A549 (cell line): ENCODE results near the gene ZNF100. TPM values are rescaled to one million over a fixed set of nuclear protein-coding genes. Genes with fewer than 3 reads are reported as not detected.
"Not testable (repeated sequence)": the region's sequence is repeated elsewhere in the genome, so short reads cannot be mapped to it uniquely, and the experiment has no call there.

Source experiments
- ATAC-seq, 2 experiments: fragments of 200-7000 bp in 1 of 2; fragments of >200 bp in 1 of 2; cut with Nextera tagmentation in 1 of 2; cut with Tn5 transposase in 1 of 2; 3 replicates each; pipeline versions ENCODE4 v1.8.0 to v1.9.1; 2018 to 2020; ENCODE audit warnings: mild to moderate bottlenecking in 1 of 2, moderate library complexity in 1 of 2
- CTCF ChIA-PET: fragments of 300-600 bp; sonication (Branson Sonifier 250); formaldehyde crosslinking; extraction: SDS; loops from one replicate; lab custom pipeline; 2021; ENCODE audit warnings: antibody characterized with exemption, inconsistent platforms; lab: Yijun Ruan, JAX
- POLR2A ChIA-PET: fragments of 350-600 bp; formaldehyde crosslinking; extraction: SDS; loops from one replicate; lab custom pipeline; 2021; ENCODE audit warnings: antibody characterized with exemption, inconsistent platforms; lab: Yijun Ruan, JAX
- DNase-seq, 2 experiments: peaks; one replicate each; pipeline versions ENCODE4 v3.0.0 to v3.0.0-alpha.2; 2011 to 2016; ENCODE audit warnings: low read depth in 1 of 2, low spot score in 1 of 2
- FAIRE-seq: peaks from 2 replicates; lab custom pipeline; 2011; peaks lifted over from hg19 to GRCh38; lab: Jason Lieb, UNC
- H3K27ac ChIP-seq, 2 experiments: fragments of >200 bp; sonication (Bioruptor Twin); formaldehyde crosslinking; 3 replicates each; pipeline ENCODE4 v1.5.1; 2016 to 2017
- H3K4me1 ChIP-seq: fragments of >200 bp; sonication (Bioruptor Twin); formaldehyde crosslinking; 3 replicates; pipeline ENCODE4 v1.6.1; 2016
- H3K4me2 ChIP-seq: fragments of >200 bp; sonication (Bioruptor Twin); formaldehyde crosslinking; 3 replicates; pipeline ENCODE4 v1.6.1; 2016
- H3K4me3 ChIP-seq: fragments of >200 bp; sonication (Bioruptor Twin); formaldehyde crosslinking; 3 replicates; pipeline ENCODE4 v1.5.1; 2016
- H3K9me3 ChIP-seq: fragments of >200 bp; sonication (Bioruptor Twin); formaldehyde crosslinking; 3 replicates; pipeline ENCODE4 v1.6.1; 2016
- CHD2 ChIP-seq: fragments of 150-350 bp; IDR thresholded peaks from 2 replicates; pipeline ENCODE4 v1.6.1; 2014; ENCODE audit warnings: low read length; ENCODE audit not compliant: partially characterized antibody
- EHMT2 ChIP-seq: fragments of 200-600 bp; sonication (generic); IDR thresholded peaks from 2 replicates; pipeline ENCODE4 v1.6.1; 2016; ENCODE audit warnings: antibody characterized with exemption, low read depth, mild to moderate bottlenecking, moderate library complexity
- FOSL2 ChIP-seq, 2 experiments: fragments of 450-650 bp in 1 of 2; fragments of >200 bp in 1 of 2; sonication (Bioruptor Twin) in 1 of 2; formaldehyde crosslinking; IDR thresholded peaks; 2 replicates each; pipeline versions ENCODE4 v1.5.0 to v1.6.1; 2016 to 2020; ENCODE audit warnings: mild to moderate bottlenecking in 1 of 2, moderate library complexity in 1 of 2
- HEYL ChIP-seq: fragments of 250-450 bp; sonication (Bioruptor Pico); IDR thresholded peaks from 2 replicates; pipeline ENCODE4 v1.8.0; 2021; ENCODE audit warnings: mild to moderate bottlenecking, moderate library complexity
- HOXB13 ChIP-seq: fragments of 250-450 bp; sonication (Bioruptor Pico); IDR thresholded peaks from 2 replicates; pipeline ENCODE4 v1.5.0; 2020; ENCODE audit warnings: low read depth, mild to moderate bottlenecking, moderate library complexity
- JUN ChIP-seq, 2 experiments: fragments of >200 bp; sonication (Bioruptor Twin); formaldehyde crosslinking; IDR thresholded peaks; 2 replicates in 1 of 2; 3 replicates in 1 of 2; pipeline ENCODE4 v1.6.1; 2016 to 2017
- MYC ChIP-seq: IDR thresholded peaks from 2 replicates; pipeline ENCODE4 v1.6.1; 2012; ENCODE audit warnings: mild to moderate bottlenecking, inconsistent platforms, low read length, improper control_type of control experiment, borderline replicate concordance
- NPAS2 ChIP-seq: fragments of 250-450 bp; sonication (Bioruptor Pico); IDR thresholded peaks from 2 replicates; pipeline ENCODE4 v1.8.0; 2022; ENCODE audit warnings: mild to moderate bottlenecking, moderate library complexity, borderline replicate concordance
- PBX3 ChIP-seq: IDR thresholded peaks from 2 replicates; pipeline ENCODE4 v1.6.1; 2012
- POLR2A ChIP-seq: IDR thresholded peaks from 2 replicates; pipeline ENCODE4 v1.6.1; 2012; ENCODE audit warnings: mild to moderate bottlenecking, low read length
- RCOR1 ChIP-seq: fragments of 150-350 bp; IDR thresholded peaks from 2 replicates; pipeline ENCODE4 v1.6.1; 2014; ENCODE audit warnings: antibody characterized with exemption, low read length, low read depth
- SREBF2 ChIP-seq: fragments of 450-650 bp; IDR thresholded peaks from 2 replicates; pipeline ENCODE4 v1.6.1; 2014; ENCODE audit warnings: mild to moderate bottlenecking, moderate library complexity
- TFCP2L1 ChIP-seq: fragments of 250-450 bp; sonication (Bioruptor Pico); IDR thresholded peaks from 2 replicates; pipeline ENCODE4 v1.5.0; 2021; ENCODE audit warnings: mild to moderate bottlenecking
- ZC3H11A ChIP-seq: fragments of 450-650 bp; IDR thresholded peaks from 2 replicates; pipeline ENCODE4 v1.6.1; 2014; ENCODE audit warnings: antibody characterized with exemption, mild to moderate bottlenecking
- WGBS: methylation state at CpG from one replicate; pipeline ENCODE4 v1.1.6; 2017; ENCODE audit errors: missing lambda C conversion rate; 5-methylcytosine and 5-hydroxymethylcytosine counted together
- polyA plus RNA-seq, 4 experiments: library from polyadenylated mRNA; depleted of rRNA in 3 of 4; stranded (reverse); fragments of >200 nt; fragmentation: RNase III in 1 of 4; extraction: RNeasy Plus Mini Kit Qiagen cat#74134 plus additional on column Dnase treatment in 1 of 4; gene quantifications; 2 replicates in 3 of 4; 3 replicates in 1 of 4; pipeline ENCODE4 v1.2.3, GENCODE V29; 2011 to 2017
- small RNA-seq, 6 experiments: library from RNA; depleted of rRNA; stranded (forward); fragments of <200 nt; gene quantifications; one replicate each; pipeline ENCODE3, GENCODE V24; 2012
- TF ChIP-seq, protein P1 (sequence below): fragments of 250-450 bp; sonication (Bioruptor Pico); IDR thresholded peaks from 2 replicates; pipeline ENCODE4 v1.5.0; 2021; ENCODE audit warnings: mild to moderate bottlenecking, moderate library complexity, borderline replicate concordance

The ZNF100 gene
- polyA plus RNA-seq, 2 of the 4 experiments (the other 2 are of a cell fraction), result not detected

DNA sequence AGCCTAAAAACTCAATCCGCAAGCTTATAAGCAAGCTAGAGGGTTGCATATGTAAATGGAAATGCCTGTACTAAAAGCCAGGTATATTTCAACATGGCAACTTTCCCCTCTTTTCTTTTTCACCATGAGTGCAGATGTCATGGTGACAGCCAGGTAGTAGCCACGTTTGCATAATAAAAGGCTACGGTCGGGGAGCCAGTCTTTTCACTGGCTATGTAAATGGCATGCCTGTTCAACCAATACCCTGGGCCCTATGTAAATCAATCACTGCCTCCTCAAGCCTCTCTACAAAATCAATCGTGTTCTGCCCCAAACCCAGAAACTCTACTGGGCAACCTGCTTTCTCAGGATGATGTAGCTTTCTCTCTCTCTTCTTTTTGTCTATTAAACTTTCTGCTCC is 87.4 kb downstream of the ZNF100 start (continued):
- no peak for TF ChIP-seq HEYL (CRISPR knock-in tag)
- no peak for TF ChIP-seq HOXB13
- TF ChIP-seq RCOR1, result no peak
- no peak for TF ChIP-seq MYC

GRCh38 chr19:21677696-21678418 is 89.5 kb downstream of the ZNF100 start:
- Histone ChIP-seq H3K4me2 (no peak overlapping the region), H3K27ac (no peak overlapping the region), H3K4me1 (no peaks in the 10 kb centered on the region), H3K9me3 (no peaks in the 10 kb centered on the region), H3K4me3 (no peak overlapping the region)
- POLR2A ChIA-PET, result no interaction called here
- FAIRE-seq (no peak), DNase-seq (no peak), ATAC-seq (no peak)
- TF ChIP-seq CHD2 (no peak), FOSL2 (IDR thresholded peaks at IDR 0.05) (no peak), FOSL2 (CRISPR knock-in tag; IDR thresholded peaks at IDR 0.05) (no peak), POLR2A (no peak)
- TF ChIP-seq, protein P1, sequence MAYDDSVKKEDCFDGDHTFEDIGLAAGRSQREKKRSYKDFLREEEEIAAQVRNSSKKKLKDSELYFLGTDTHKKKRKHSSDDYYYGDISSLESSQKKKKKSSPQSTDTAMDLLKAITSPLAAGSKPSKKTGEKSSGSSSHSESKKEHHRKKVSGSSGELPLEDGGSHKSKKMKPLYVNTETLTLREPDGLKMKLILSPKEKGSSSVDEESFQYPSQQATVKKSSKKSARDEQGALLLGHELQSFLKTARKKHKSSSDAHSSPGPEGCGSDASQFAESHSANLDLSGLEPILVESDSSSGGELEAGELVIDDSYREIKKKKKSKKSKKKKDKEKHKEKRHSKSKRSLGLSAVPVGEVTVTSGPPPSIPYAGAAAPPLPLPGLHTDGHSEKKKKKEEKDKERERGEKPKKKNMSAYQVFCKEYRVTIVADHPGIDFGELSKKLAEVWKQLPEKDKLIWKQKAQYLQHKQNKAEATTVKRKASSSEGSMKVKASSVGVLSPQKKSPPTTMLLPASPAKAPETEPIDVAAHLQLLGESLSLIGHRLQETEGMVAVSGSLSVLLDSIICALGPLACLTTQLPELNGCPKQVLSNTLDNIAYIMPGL (CRISPR knock-in tag), result no peak
- CTCF ChIA-PET, result no interaction called here
- 46% methylated on average over 10 of the region's 38 CpGs for WGBS

- ATAC-seq (no peak), DNase-seq (no peak)
- WGBS, result 3% methylated on average over 1 of the region's 1 CpG
- ChIA-PET POLR2A (no interaction called here), CTCF (no interaction called here)
- no peak overlapping the region for H3K27ac ChIP-seq
- TF ChIP-seq PBX3 (no peak), TFCP2L1 (no peak), ZC3H11A (no peak), NPAS2 (CRISPR knock-in tag) (no peak), SREBF2 (no peak), JUN (IDR thresholded peaks at IDR 0.05) (no peak), EHMT2 (no peak)
- TF ChIP-seq, protein P1 (CRISPR knock-in tag), result no peak
- TF ChIP-seq, all 56 proteins: peak for 0
- FAIRE-seq, result no peak
- Histone ChIP-seq H3K9me3 (no peaks in the 10 kb centered on the region), H3K4me3 (no peak overlapping the region), H3K4me2 (no peak overlapping the region), H3K4me1 (no peaks in the 10 kb centered on the region)
Measured at GRCh38 chr19:21674454-21674853, 92.9 kb downstream of the ZNF100 start.

- POLR2A ChIA-PET, H3K4me2 ChIP-seq, H3K27ac ChIP-seq, H3K4me3 ChIP-seq, H3K9me3 ChIP-seq, H3K4me1 ChIP-seq, FAIRE-seq, CTCF ChIA-PET, ATAC-seq, DNase-seq: not testable (repeated sequence)
- WGBS, result 0% methylated on average over 2 of the region's 2 CpGs
Measured at GRCh38 chr19:21673479-21673878, 93.9 kb downstream of the ZNF100 start.

Small RNA genes within 50 kb of the gene (small RNA-seq; reads per million reads assigned to genes)
- 0 reads per million in 6 experiments for gene VN1R84P

Other genes with a start within 250 kb of the ZNF100 start
- 10.0 and 15.6 TPM in 2 replicates for gene ZNF43, start 68.6 kb upstream of the ZNF100 start, polyA plus RNA-seq (2011; rRNA removed)
- 8.3 to 9.6 TPM (median 9.3 TPM) in 3 replicates for gene ZNF43, start 68.6 kb upstream of the ZNF100 start, polyA plus RNA-seq (2017; fragmentation: RNase III; extraction: RNeasy Plus Mini Kit Qiagen cat#74134 plus additional on column Dnase treatment)
- gene ZNF208, start 243.4 kb upstream of the ZNF100 start, polyA plus RNA-seq (2011; rRNA removed), result not detected in 2 replicates
- not detected in 3 replicates for gene ZNF208, start 243.4 kb upstream of the ZNF100 start, polyA plus RNA-seq (2017; fragmentation: RNase III; extraction: RNeasy Plus Mini Kit Qiagen cat#74134 plus additional on column Dnase treatment)